Measurements from ENCODE around the gene SAFB2.

- TF ChIP-seq ZBTB1 (tag by site-specific recombination; IDR thresholded peaks at IDR 0.05), result no peak
- no peak for TF ChIP-seq CTCF (tag by site-specific recombination; IDR thresholded peaks at IDR 0.05)
- TF ChIP-seq ZBTB11 (tag by site-specific recombination; conservative IDR thresholded peaks at IDR 0.05; ENCODE audit: low read depth), result no peak
- no peak for TF ChIP-seq ZNF398 (tag by site-specific recombination; IDR thresholded peaks at IDR 0.05)
- TF ChIP-seq TSHZ1 (tag by site-specific recombination; IDR thresholded peaks at IDR 0.05; ENCODE audit: borderline replicate concordance), result no peak
Observed at GRCh38 chr19:5537870-5538269, 84.7 kb downstream of the SAFB2 start.
